HepG2 (cell line): ENCODE data around the gene DOCK4. TPM values are rescaled to one million over a fixed set of nuclear protein-coding genes. Genes with fewer than 3 reads are reported as not detected.

ENCODE experiments used
- ATAC-seq: fragments of 200-7000 bp; cut with Tn5 transposase; 3 replicates; pipeline ENCODE4 v1.9.1; 2020; ENCODE audit warnings: mild to moderate bottlenecking, moderate library complexity
- BruUV-seq: library from RNA; stranded (reverse); fragments of 400-500 nt; replicated peaks from 2 replicates; lab custom pipeline; 2021; lab: Mats Ljungman, UMichigan
- CTCF ChIA-PET: fragments of 300-600 bp; formaldehyde crosslinking; extraction: SDS; loops from one replicate; lab custom pipeline; 2021; ENCODE audit warnings: low total read pairs, inconsistent platforms, low intra/inter-chr PET ratio; lab: Yijun Ruan, JAX
- POLR2A ChIA-PET: fragments of 350-600 bp; sonication (Branson Sonifier 250); formaldehyde crosslinking; loops from one replicate; lab custom pipeline; 2020; ENCODE audit warnings: antibody characterized with exemption, inconsistent platforms; lab: Yijun Ruan, JAX
- DNase-seq: peaks from one replicate; pipeline ENCODE4 v3.0.0-alpha.2; 2015; ENCODE audit warnings: low spot score
- FAIRE-seq: peaks from 3 replicates; lab custom pipeline; 2011; peaks lifted over from hg19 to GRCh38; lab: Jason Lieb, UNC
- H2AFZ ChIP-seq: one replicate; pipeline ENCODE4 v1.6.1; 2011; ENCODE audit warnings: low read length, inconsistent platforms
- H3K27ac ChIP-seq: fragments of 300-600 bp; 3 replicates; pipeline ENCODE4 v1.8.0; 2011; ENCODE audit warnings: mixed run types, mild to moderate bottlenecking, mixed read lengths, low read length, inconsistent platforms; ENCODE audit not compliant: insufficient read depth; ENCODE audit errors: extremely low read length
- H3K27me3 ChIP-seq, 2 experiments: fragments of 200-600 bp in 1 of 2; 2 replicates in 1 of 2; 3 replicates in 1 of 2; pipeline versions ENCODE4 v1.6.0 to v1.8.0; 2011; ENCODE audit warnings: low read length in 2 of 2, mild to moderate bottlenecking in 2 of 2, moderate library complexity in 2 of 2, inconsistent platforms in 1 of 2; ENCODE audit not compliant: insufficient read depth in 2 of 2, control insufficient read depth in 1 of 2
- H3K36me3 ChIP-seq, 2 experiments: fragments of 200-600 bp in 1 of 2; replicated peaks in 1 of 2; 2 replicates in 1 of 2; 3 replicates in 1 of 2; pipeline versions ENCODE4 v1.5.1 to v1.8.0; 2011; ENCODE audit warnings: low read length in 2 of 2, inconsistent platforms in 1 of 2; ENCODE audit not compliant: insufficient read depth in 2 of 2, control insufficient read depth in 1 of 2
- H3K4me1 ChIP-seq: 2 replicates; pipeline ENCODE4 v1.5.1; 2012; ENCODE audit warnings: low read length, inconsistent platforms; ENCODE audit not compliant: insufficient read depth
- H3K4me2 ChIP-seq: 2 replicates; pipeline ENCODE4 v1.6.0; 2011; ENCODE audit warnings: low read depth, low read length, inconsistent platforms
- H3K4me3 ChIP-seq, 3 experiments: fragments of 200-600 bp in 1 of 3; sonication (generic), shearing (Covaris generic) in 1 of 3; replicated peaks in 1 of 3; 2 replicates each; pipeline ENCODE4 v1.5.1; 2011 to 2016; ENCODE audit warnings: low read length in 3 of 3, inconsistent platforms in 2 of 3, low read depth in 2 of 3, mild to moderate bottlenecking in 2 of 3, control low read depth in 1 of 3, mixed read lengths in 1 of 3; ENCODE audit not compliant: insufficient read depth in 1 of 3
- H3K79me2 ChIP-seq: one replicate; pipeline ENCODE4 v1.6.1; 2011; ENCODE audit warnings: low read length, inconsistent platforms; ENCODE audit not compliant: insufficient read depth
- H3K9ac ChIP-seq: 2 replicates; pipeline ENCODE4 v1.6.0; 2011; ENCODE audit warnings: mild to moderate bottlenecking, low read depth, low read length, inconsistent platforms; ENCODE audit not compliant: insufficient read depth
- H3K9me3 ChIP-seq: 2 replicates; pipeline ENCODE4 v1.5.1; 2012; ENCODE audit warnings: mild to moderate bottlenecking, low read length
- H4K20me1 ChIP-seq: 2 replicates; pipeline ENCODE4 v1.6.0; 2011; ENCODE audit warnings: inconsistent platforms, mild to moderate bottlenecking, low read length, moderate library complexity; ENCODE audit not compliant: insufficient read depth
- AHR ChIP-seq: IDR thresholded peaks from 2 replicates; pipeline ENCODE4 v1.6.1; 2018; ENCODE audit warnings: missing genetic modification reagents, missing compliant biosample characterization
- CCDC6 ChIP-seq: sonication (generic); formaldehyde crosslinking; IDR thresholded peaks from 2 replicates; pipeline ENCODE4 v1.8.1; 2022; ENCODE audit warnings: mild to moderate bottlenecking, missing genetic modification reagents, moderate library complexity
- DMTF1 ChIP-seq: sonication (generic); formaldehyde crosslinking; IDR thresholded peaks from 2 replicates; pipeline ENCODE4 v1.4.0; 2020; ENCODE audit warnings: mild to moderate bottlenecking, missing genetic modification reagents
- MYPOP ChIP-seq: sonication (generic); formaldehyde crosslinking; IDR thresholded peaks from 2 replicates; pipeline ENCODE4 v1.8.1; 2023; ENCODE audit warnings: mild to moderate bottlenecking, moderate library complexity, missing genetic modification reagents
- SP140L ChIP-seq: sonication (generic); formaldehyde crosslinking; IDR thresholded peaks from 2 replicates; pipeline ENCODE4 v1.4.0; 2020; ENCODE audit warnings: missing genetic modification reagents, borderline replicate concordance
- WGBS: methylation state at CpG from one replicate; pipeline ENCODE4 v1.1.6; 2017; ENCODE audit warnings: low lambda C conversion rate; 5-methylcytosine and 5-hydroxymethylcytosine counted together
- in situ Hi-C: cut with HindIII; loops from 2 replicates; pipeline ENCODE4 v1.10.0; 2017; ENCODE audit warnings: low pct_unique_long_range_greater_than_20kb; ENCODE audit not compliant: extremely low pct_ligation_motif_present
- intact Hi-C: fragments of 100-400 bp; cut with micrococcal nuclease; formaldehyde crosslinking; loops from one replicate; pipeline ENCODE4 v1.10.0; 2022; ENCODE audit not compliant: unreplicated experiment
- polyA plus RNA-seq, 8 experiments: library from polyadenylated mRNA; depleted of rRNA in 3 of 8; stranded (reverse) in 7 of 8; unstranded in 1 of 8; fragments of >200 nt; fragmentation: Illumina TruSeq in 4 of 8; extraction: Trizol in 4 of 8; gene quantifications; 2 replicates each; pipeline versions ENCODE4 v1.2.1 to v1.2.3, GENCODE V29; 2011 to 2016; ENCODE audit warnings: low read depth in 4 of 8, missing spikeins in 1 of 8, mixed read lengths in 1 of 8; ENCODE audit not compliant: insufficient read depth in 1 of 8
- total RNA-seq, 5 experiments: library from RNA; depleted of rRNA; stranded (reverse); fragments of >200 nt; fragmentation: Illumina TruSeq; extraction: Trizol; gene quantifications; 2 replicates each; pipeline ENCODE4 v1.2.3, GENCODE V29; 2016; ENCODE audit warnings: low read depth in 1 of 5

The DOCK4 gene
- total and polyA plus RNA-seq, 2 of the 13 experiments (the other 11 are each of a cell fraction or from before 2014, with no cell fraction given), result 13.5 to 17.4 TPM

- TF ChIP-seq AHR (CRISPR knock-in tag) (no peak), SP140L (CRISPR knock-in tag) (no peak)
Observed at GRCh38 chr7:111780527-111780926, 425.7 kb downstream of the DOCK4 start (continued).

- CTCF ChIA-PET, result no interaction called here
- Histone ChIP-seq H3K36me3 (peaks cover 2 to 9% of the 10 kb centered on the region in 2 experiments; a peak in 4 of 5 replicates), H3K4me3 (no peak overlapping the region), H3K79me2 (no peaks in the 10 kb centered on the region), H3K9ac (no peak overlapping the region), H2AFZ (no peak overlapping the region), H3K4me1 (no peaks in the 10 kb centered on the region), H3K9me3 (no peaks in the 10 kb centered on the region), H4K20me1 (no peaks in the 10 kb centered on the region)
- FAIRE-seq (no peak), DNase-seq (no peak)
- BruUV-seq, result no TSS peak
- intact Hi-C loops, result no loop called here
- in situ Hi-C loops, result no loop called here
- TF ChIP-seq CCDC6 (no peak), MYPOP (no peak), DMTF1 (CRISPR knock-in tag) (no peak)
- TF ChIP-seq, all 625 proteins: peak for 0
- POLR2A ChIA-PET, result no interaction called here
- Histone ChIP-seq H3K4me2 (no peak overlapping the region), H3K27ac (no peak overlapping the region), H3K27me3 (no peaks in the 10 kb centered on the region)
- 92% methylated on average over 1 of the region's 1 CpG for WGBS
- no peak for ATAC-seq
Observed at GRCh38 chr7:111775206-111775605, 431.0 kb downstream of the DOCK4 start.
